GM19240 (cell line): ENCODE results near the gene IGFLR1.

Experiments
- DNase-seq: peaks from one replicate; pipeline ENCODE4 v3.0.0; 2011; ENCODE audit warnings: low spot score; ENCODE audit not compliant: insufficient read length

Gene IGFLR1, protein sequence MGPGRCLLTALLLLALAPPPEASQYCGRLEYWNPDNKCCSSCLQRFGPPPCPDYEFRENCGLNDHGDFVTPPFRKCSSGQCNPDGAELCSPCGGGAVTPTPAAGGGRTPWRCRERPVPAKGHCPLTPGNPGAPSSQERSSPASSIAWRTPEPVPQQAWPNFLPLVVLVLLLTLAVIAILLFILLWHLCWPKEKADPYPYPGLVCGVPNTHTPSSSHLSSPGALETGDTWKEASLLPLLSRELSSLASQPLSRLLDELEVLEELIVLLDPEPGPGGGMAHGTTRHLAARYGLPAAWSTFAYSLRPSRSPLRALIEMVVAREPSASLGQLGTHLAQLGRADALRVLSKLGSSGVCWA

GRCh38 chr19:35742121-35742724 is at the start of gene IGFLR1:
Gene IGFLR1 (minus strand): TSS chr19:35742452. CDS start chr19:35741180, 1,272 bp downstream.
- no peak for DNase-seq

DNA sequence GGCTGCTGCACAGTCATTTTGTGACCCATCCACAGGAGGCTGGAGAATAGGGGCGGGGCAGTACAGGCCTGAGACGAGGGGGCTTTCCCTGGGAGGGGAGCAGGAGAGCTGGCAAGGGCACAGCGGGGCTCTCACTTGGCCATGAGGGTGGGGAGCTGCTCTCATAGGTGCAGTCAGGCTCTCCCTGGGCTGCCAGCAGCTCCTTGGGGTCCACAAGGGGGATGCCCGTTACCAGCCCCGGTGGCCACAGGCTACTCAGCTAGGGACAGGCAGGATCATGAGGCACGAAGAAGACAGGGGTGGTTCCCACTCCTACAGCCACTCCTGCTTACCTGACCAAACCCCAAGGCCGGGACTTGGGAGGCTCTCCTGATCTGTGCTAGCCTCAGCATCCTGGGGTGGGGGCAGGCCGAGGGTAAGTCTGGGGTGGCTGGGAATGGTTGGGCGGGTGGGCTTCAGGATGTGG is 49.6 kb upstream of the IGFLR1 start:
- no peak for DNase-seq

GRCh38 chr19:35790981-35791813 is 48.9 kb upstream of the IGFLR1 start:
- DNase-seq, result no peak

DNA sequence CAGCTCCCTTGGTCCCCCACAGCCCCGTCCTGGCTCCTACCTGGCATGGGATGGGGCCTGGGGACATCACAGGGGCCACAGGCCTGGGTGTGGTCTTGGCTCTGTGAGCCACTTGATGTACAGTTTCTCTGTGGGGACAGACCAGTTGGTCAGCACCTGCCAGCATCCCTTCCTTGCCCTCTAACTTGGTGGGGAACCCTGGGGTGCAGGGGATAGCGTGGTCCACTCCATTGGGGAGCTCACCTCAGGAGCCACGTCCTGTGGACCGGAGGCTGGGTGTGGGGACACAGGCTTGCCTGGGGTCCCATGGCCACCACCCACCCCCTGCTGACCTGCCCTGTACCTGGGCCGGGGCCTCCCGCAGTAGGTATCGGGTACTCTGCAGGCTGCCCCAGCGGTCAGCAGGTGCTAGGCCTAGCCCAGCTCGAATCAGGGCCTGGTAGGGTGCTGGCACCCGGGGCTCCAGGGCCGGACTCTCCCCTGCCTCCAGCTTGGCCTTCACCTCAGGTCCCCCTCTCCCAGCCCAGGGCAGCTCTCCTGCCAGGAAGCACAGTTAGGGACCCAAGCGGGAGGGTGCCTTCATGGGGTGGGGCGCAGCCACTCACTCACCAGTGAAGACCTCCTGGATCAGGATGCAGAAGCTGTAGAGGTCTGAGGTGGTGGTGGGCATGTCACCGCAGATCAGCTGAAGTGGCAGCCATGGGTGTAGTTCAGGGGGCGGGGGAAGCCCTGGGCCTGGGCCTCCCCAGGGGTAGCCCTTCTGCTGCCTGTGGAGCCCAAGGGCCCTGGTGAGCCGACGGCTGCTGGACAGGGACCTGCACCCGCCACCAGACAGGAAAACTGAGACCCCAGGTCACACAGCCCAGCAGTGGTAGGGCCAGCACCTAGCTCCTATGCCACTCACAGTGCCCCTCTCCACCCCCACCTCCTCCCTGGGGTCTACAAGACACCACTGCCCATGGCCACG is 48.0 kb upstream of the IGFLR1 start:
- no peak for DNase-seq

DNA sequence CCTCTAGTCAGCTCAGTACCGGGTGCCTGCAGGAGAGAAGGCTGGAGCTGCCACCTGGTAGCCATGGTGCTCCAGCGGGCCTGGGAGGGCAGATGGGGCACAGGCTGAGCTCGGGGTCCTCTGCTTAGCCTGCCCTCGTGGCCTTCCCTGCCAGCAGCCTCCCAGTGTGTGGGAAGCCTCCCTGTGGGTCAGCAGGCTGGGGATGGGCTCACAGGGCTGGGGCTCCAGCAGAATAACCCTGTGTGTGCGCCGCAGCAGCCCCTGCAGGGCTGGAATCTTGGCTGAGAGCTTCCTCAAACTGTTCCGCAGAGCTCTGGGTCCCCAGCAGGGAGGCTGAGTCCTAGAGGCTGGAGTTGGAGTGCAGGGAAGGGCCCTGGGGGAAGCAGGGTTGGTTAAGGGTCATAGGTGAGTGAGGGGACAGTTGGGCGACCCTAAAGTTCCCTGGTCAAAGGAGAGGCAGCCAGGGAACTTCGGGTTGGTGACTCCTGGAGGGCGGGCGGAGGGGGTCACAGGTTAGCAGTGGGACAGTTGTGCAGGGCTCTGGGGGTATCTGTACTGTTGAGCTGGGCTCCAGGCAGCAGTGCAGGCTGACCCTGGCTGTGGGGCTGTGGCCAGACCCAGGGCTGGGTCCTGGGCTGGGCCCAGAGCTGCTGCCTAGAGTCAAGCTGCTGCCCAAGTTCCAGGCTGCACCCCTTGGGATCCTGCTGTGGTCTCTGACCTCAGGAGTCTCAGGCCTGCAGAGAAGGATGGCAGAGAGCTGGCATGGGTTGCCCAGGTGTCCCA is 47.1 kb upstream of the IGFLR1 start:
- DNase-seq, result no peak

DNA sequence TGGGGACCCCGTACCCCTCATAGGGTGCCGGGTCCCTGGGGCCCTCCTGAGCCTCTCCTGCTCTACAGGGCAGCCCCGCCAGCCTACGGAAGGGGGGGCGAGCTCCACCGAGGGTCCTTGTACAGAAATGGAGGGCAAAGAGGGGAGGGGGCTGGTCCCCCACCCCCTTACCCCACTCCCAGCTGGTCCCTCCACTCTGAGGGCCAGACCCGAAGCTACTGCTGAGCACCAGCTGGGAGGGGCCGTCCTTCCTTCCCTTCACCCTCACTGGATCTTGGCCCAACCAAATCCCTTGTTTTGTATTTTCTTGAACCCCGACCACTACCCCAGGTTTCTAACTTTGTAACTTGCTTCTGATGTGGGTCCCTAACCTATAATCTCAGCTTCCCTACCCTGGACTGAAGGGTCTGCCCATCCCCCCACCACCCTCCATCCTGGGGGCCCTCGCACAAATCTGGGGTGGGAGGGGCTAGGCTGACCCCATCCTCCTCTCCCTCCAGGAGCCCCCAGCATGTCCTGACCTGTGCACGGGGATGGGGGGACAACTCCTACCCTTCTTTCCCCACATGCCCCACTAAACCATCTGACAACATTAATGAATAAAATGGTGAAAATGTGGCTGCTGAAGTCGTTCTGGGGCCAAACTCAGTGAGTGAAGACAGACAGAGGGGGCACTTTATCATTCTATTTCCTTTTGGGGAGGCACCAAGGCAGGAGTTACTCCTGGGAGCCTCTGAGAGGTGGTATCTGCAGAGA is 46.1 kb upstream of the IGFLR1 start:
- DNase-seq, result no peak

DNA sequence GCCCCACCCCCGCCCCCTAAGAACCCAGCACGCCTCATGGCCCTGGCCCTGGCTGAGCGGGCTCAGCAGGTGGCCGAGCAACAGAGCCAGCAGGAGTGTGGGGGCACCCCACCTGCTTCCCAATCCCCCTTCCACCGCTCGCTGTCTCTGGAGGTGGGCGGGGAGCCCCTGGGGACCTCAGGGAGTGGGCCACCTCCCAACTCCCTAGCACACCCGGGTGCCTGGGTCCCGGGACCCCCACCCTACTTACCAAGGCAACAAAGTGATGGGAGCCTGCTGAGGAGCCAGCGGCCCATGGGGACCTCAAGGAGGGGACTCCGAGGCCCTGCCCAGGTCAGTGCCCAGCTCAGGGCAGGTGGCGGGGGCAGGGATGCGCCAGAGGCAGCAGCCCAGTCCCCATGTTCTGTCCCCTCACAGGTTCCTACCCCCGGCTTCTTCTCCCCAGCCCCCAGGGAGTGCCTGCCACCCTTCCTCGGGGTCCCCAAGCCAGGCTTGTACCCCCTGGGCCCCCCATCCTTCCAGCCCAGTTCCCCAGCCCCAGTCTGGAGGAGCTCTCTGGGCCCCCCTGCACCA is 45.1 kb upstream of the IGFLR1 start:
- no peak for DNase-seq

DNA sequence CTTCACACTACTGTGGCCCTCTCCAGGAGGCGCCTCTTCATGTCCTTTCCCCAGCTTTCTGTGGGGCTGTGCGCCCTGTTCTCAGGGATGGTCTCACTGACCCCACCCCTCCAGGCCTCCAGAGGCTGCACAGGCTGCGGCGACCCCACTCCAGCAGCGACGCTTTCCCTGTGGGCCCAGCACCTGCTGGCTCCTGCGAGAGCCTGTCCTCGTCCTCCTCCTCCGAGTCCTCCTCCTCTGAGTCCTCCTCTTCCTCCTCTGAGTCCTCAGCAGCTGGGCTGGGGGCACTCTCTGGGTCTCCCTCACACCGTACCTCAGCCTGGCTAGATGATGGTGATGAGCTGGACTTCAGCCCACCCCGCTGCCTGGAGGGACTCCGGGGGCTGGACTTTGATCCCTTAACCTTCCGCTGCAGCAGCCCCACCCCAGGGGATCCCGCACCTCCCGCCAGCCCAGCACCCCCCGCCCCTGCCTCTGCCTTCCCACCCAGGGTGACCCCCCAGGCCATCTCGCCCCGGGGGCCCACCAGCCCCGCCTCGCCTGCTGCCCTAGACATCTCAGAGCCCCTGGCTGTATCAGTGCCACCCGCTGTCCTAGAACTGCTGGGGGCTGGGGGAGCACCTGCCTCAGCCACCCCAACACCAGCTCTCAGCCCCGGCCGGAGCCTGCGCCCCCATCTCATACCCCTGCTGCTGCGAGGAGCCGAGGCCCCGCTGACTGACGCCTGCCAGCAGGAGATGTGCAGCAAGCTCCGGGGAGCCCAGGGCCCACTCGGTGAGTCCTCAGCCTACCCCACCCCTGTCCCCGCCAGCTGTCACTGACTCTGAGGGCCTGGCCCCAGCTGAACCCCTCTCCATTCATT is 44.3 kb upstream of the IGFLR1 start:
- DNase-seq, result no peak

- DNase-seq, result no peak
Observed at GRCh38 chr19:35785339-35785627, 43.0 kb upstream of the IGFLR1 start.

DNA sequence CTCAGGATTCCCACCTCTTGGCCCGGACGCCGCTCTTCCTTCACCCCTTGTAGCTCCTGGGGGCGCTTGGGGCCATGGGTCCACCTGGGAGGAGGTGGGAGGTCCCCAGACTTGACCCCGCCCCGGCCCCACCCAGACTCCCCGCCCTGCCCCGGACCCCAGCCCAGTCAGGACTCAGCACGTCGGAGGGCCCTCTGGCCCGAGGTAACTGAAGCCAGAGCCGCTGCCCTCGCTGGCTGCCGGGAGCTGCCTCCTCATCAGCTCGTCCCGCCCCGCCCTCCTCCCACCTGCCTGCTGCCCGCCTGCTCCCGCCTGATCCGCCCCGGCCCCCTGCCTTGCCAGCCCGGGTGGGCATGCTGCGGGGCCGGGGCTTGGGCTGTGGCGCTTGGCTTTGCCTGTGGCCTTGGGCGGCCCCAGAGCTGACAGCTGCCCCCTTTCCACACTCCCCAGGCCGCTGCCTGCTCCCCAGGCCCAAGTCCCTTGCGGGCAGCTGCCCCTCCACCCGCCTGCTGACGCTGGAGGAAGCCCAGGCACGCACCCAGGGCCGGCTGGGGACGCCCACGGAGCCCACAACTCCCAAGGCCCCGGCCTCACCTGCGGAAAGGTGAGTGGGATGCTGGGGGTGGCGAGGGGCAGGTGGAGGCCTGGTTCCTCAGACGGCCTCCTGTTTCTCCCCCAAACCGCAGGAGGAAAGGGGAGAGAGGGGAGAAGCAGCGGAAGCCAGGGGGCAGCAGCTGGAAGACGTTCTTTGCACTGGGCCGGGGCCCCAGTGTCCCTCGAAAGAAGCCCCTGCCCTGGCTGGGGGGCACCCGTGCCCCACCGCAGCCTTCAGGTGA is 42.5 kb upstream of the IGFLR1 start:
- DNase-seq, result no peak

- DNase-seq, result no peak
Observed at GRCh38 chr19:35783469-35784434, 41.5 kb upstream of the IGFLR1 start.

DNA sequence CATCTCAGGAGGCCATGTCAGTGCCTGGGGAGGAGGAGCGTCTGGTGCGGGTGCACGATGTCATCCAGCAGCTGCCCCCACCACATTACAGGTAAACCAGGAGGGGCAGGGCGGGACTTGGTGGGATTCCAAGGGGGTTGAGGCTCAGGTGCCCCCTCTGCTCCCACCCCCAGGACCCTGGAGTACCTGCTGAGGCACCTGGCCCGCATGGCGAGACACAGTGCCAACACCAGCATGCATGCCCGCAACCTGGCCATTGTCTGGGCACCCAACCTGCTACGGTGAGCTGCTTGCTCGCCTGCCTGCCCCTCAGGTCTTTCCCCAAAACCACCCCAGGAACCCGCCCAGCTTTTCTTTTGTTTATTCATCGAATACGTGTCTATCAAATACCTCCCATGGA is 40.3 kb upstream of the IGFLR1 start:
- DNase-seq, result no peak

DNA sequence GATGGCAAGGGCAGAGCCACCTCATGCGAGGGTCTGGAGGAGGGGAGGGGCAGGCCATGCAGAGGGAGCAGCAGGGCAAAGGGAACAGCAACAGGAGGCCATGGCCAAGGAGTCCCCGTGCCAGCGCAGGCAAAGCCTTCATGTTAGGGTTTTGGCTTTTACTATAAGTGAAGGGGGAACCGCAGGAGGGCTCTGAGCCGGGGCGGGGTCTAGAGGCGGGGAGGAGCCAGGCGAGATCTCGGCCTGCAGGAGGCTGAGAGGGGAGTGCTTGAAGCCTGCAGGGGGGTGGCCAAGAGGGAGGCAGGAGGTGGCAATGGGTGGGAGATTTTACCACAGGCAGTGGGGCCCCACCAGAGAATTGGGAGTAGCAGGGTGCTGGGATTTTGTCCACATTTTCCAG is 39.4 kb upstream of the IGFLR1 start:
- DNase-seq, result no peak

DNA sequence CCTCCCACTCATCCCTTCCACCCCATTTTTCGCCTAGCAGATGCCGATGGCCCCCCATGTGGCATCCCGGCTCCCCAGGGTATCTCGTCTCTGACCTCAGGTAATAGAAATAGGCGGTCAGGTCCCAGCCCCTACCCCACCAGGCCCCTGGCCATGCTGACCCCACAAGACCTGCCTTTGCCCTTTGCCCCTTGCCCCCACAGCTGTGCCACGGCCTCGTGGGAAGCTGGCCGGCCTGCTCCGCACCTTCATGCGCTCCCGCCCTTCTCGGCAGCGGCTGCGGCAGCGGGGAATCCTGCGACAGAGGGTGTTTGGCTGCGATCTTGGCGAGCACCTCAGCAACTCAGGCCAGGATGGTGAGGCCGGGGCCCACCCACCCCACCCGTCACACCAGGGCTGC is 38.5 kb upstream of the IGFLR1 start:
- DNase-seq, result no peak

GRCh38 chr19:35780058-35780457 is 37.8 kb upstream of the IGFLR1 start:
- DNase-seq, result no peak

DNA sequence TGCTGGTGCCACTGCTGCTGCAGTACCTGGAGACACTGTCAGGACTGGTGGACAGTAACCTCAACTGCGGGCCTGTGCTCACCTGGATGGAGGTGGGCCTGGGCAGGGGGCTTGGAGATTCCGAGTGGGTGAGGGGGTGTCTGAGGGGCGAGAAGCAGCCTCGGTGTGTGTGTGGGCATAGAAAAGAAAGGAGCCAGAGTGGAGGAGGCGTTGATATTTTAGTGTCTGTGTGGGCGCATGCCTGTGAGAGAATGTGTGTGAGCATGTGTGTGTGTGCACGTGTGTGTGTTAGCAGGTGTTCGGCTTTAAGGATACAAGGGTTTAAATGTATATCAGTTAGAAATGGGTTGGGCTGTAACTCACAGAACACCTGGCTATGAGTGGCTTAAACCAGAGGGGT is 36.8 kb upstream of the IGFLR1 start:
- DNase-seq, result no peak
